RWPE2 (cell line): Measurements from ENCODE around the gene CHCHD1.

Experiments used
- ATAC-seq: fragments of 200-7000 bp; cut with Tn5 transposase; 3 replicates; pipeline ENCODE4 v1.9.1; 2021; ENCODE audit warnings: low read depth
- DNase-seq: peaks from one replicate; pipeline ENCODE4 v3.0.0-alpha.2; 2020; ENCODE audit warnings: low spot score
- H3K27ac ChIP-seq: fragments of 450-650 bp; 2 replicates; pipeline ENCODE4 v1.5.1; 2017; ENCODE audit warnings: mild to moderate bottlenecking; ENCODE audit not compliant: poor library complexity, severe bottlenecking
- H3K27me3 ChIP-seq: fragments of 250-450 bp; sonication (Bioruptor Pico); 2 replicates; pipeline ENCODE4 v1.5.1; 2021; ENCODE audit warnings: mild to moderate bottlenecking, moderate library complexity; ENCODE audit not compliant: insufficient read depth, poor library complexity, severe bottlenecking
- H3K36me3 ChIP-seq: fragments of 250-450 bp; sonication (Bioruptor Pico); 2 replicates; pipeline ENCODE4 v1.5.1; 2020; ENCODE audit warnings: low read depth, mild to moderate bottlenecking, moderate library complexity
- H3K4me1 ChIP-seq: fragments of 250-450 bp; sonication (Bioruptor Pico); 2 replicates; pipeline ENCODE4 v1.5.1; 2021; ENCODE audit warnings: mild to moderate bottlenecking, moderate library complexity; ENCODE audit not compliant: insufficient read depth, poor library complexity, severe bottlenecking
- H3K4me3 ChIP-seq: fragments of 250-450 bp; sonication (Bioruptor Pico); 2 replicates; pipeline ENCODE4 v1.5.1; 2021; ENCODE audit warnings: mild to moderate bottlenecking, moderate library complexity; ENCODE audit not compliant: severe bottlenecking
- H3K9me3 ChIP-seq: fragments of 250-450 bp; sonication (Bioruptor Pico); 2 replicates; pipeline ENCODE4 v1.5.1; 2021; ENCODE audit warnings: mild to moderate bottlenecking, moderate library complexity; ENCODE audit not compliant: severe bottlenecking
- TF ChIP-seq, protein P1 (sequence below): fragments of 450-650 bp; IDR thresholded peaks from one replicate; pipeline ENCODE4 v1.5.1; 2017; ENCODE audit warnings: mild to moderate bottlenecking, moderate library complexity; ENCODE audit not compliant: poor library complexity, severe bottlenecking

CHCHD1 gene

DNA sequence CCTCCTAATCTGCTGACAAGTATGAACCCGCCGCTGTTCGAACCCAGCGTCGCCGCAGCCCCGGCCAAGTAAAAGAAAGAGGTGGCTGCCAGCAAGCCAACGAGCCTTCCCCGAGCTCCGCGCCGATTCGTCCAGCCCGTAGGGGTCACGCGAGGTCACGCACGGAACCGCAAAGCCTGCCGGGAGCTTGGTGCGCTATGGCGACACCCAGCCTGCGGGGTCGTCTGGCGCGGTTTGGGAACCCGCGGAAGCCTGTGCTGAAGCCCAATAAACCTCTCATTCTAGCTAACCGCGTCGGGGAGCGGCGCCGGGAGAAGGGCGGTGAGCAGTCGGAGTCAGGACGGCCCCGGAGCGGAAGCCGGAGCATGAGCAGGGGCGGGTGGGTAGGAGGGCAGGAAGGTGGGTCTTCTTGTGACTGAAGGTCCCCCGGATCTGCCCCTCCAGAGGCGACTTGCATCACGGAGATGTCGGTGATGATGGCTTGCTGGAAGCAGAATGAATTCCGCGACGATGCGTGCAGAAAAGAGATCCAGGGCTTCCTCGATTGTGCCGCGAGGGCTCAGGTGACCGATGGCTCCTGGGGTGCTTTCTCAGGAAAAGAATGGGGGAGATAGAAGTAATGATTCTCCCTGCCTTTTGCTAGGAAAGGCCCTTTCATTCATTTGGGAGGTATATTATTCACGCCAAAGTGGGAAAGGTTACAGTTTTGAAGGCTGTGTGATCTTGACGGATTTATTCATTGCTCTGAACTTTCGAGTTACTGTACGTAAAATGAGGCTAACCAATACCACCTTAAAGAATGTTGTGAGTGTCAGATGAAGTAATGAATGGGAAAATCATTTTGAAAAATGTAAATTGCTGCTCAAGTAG is at the start of gene CHCHD1:
Gene CHCHD1 (plus strand): TSS at position 170 of the 870 bp plus-strand sequence. CDS start 28 bp downstream, at position 198.
- Histone ChIP-seq H3K27ac (peak within 1 kb of the TSS; percentile 62), H3K4me1 (peaks cover 8% of the 10 kb centered on the region), H3K27me3 (no peaks in the 10 kb centered on the region), H3K36me3 (peaks cover 43% of the 10 kb centered on the region), H3K4me3 (peak within 1 kb of the TSS; percentile 73), H3K9me3 (no peaks in the 10 kb centered on the region)
- TF ChIP-seq, protein P1, sequence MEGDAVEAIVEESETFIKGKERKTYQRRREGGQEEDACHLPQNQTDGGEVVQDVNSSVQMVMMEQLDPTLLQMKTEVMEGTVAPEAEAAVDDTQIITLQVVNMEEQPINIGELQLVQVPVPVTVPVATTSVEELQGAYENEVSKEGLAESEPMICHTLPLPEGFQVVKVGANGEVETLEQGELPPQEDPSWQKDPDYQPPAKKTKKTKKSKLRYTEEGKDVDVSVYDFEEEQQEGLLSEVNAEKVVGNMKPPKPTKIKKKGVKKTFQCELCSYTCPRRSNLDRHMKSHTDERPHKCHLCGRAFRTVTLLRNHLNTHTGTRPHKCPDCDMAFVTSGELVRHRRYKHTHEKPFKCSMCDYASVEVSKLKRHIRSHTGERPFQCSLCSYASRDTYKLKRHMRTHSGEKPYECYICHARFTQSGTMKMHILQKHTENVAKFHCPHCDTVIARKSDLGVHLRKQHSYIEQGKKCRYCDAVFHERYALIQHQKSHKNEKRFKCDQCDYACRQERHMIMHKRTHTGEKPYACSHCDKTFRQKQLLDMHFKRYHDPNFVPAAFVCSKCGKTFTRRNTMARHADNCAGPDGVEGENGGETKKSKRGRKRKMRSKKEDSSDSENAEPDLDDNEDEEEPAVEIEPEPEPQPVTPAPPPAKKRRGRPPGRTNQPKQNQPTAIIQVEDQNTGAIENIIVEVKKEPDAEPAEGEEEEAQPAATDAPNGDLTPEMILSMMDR, result no peak
- ATAC-seq (peak; percentile 59), DNase-seq (peak; percentile 86)

DNA sequence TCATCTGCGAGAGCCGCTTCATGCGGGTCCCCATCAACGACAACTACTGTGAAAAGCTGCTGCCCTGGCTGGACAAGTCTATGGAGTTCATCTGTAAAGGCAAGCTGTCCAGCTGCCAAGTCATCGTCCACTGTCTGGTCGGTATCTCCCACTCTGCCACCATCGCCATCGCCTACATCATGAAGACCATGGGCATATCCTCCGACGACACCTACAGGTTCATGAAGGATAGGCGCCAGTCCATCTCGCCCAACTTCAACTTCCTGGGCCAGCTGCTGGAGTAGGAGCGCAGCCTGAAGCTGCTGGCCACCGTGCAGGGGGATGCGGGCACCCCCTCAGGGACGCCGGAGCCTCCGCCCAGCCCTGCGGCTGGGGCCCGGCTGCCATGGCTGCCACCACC is 49.4 kb upstream of the CHCHD1 start:
- TF ChIP-seq, protein P1, result no peak

DNA sequence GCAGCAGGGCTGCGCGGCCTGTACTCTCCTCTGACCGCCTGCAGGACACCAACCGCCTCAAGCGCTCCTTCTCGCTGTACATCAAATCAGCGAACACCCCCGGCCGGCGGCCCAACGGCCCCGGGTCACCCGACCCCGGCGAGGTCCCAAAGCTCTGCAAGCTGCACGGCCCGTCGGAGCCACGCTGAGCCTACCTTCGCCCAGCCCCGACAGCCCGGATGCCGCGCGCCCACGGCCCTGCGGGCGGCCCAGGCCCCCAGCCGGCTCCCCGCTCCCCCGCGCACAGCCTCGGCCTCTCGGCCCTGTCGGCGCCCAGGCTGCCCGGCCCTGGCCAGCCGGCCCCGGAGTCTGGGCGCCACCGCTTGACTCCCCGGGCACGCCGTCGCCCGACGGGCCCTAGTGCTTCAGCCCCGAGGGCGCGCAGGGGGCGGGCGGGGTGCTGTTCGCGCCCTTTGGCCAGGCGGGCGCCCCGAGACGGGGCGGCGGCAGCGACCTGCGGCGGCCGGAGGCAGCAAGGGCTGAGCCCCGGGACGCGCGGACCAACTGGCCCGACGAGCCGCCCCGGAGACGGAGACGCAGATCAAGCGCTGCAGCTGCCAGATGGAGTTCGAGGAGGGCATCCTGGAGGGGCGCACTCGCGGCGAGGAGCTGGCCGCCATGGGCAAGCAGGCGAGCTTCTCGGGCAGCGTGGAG is 48.8 kb upstream of the CHCHD1 start:
- DNase-seq, result no peak
- Histone ChIP-seq H3K27ac (no peak overlapping the region), H3K4me1 (peaks cover 6% of the 10 kb centered on the region), H3K4me3 (no peak overlapping the region), H3K9me3 (no peaks in the 10 kb centered on the region), H3K27me3 (no peaks in the 10 kb centered on the region), H3K36me3 (peaks cover 8% of the 10 kb centered on the region)
- TF ChIP-seq, protein P1, result no peak
- no peak for ATAC-seq

More for the DNA sequence above, 49.4 kb upstream of the CHCHD1 start:
- H3K27ac ChIP-seq, result no peak overlapping the region
- DNase-seq (no peak), ATAC-seq (no peak)
- peaks cover 6% of the 10 kb centered on the region for H3K4me1 ChIP-seq
- H3K36me3 ChIP-seq, result peaks cover 14% of the 10 kb centered on the region
- no peaks in the 10 kb centered on the region for H3K9me3 ChIP-seq
- no peak overlapping the region for H3K4me3 ChIP-seq
- no peaks in the 10 kb centered on the region for H3K27me3 ChIP-seq

DNA sequence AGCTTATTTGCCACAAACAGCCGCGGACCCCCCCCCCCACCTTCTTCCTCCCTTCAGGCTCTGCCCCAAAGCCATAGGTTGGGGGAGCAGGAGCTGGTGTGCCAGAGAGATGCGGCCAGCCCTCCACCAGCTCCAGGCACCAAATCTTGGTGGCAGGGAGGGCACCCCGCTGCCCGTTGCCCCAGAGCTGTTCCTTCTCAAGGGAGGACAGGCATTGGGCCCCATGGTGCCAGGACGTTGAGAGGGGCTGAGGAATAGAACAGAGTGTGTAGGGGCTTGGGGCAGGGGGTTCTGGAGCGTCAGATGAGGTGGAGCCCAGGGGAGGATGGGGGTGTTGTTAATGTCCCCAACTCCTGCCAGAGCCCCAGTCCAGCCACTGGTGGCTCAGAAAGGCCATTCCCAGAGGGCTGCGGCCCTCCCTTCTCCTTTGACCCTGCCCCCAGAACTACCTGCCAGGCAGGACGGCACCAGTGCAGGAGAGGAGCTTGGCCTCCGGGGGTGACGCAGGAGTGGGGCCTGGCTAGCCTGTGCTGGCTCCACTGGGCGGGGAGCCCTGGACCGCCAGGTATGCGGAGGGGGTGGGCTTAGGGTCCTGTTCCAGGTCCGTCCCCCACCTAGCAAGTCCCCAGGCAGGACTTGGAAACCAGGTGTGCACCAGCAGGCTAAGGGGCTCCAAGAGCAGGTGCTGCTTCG is 47.7 kb upstream of the CHCHD1 start:
- no peak overlapping the region for H3K27ac ChIP-seq
- peaks cover 3% of the 10 kb centered on the region for H3K36me3 ChIP-seq
- H3K27me3 ChIP-seq, result no peaks in the 10 kb centered on the region
- no peaks in the 10 kb centered on the region for H3K9me3 ChIP-seq
- H3K4me3 ChIP-seq, result no peak overlapping the region
- ATAC-seq (no peak), DNase-seq (no peak)
- TF ChIP-seq, protein P1, result no peak
- H3K4me1 ChIP-seq, result no peaks in the 10 kb centered on the region
